GM12865 (cell line): ENCODE results near the gene FMN1.

Source experiments
- DNase-seq: peaks from one replicate; pipeline ENCODE4 v3.0.0; 2010; ENCODE audit warnings: low read depth
- H3K4me3 ChIP-seq: 2 replicates; pipeline ENCODE4 v1.5.1; 2011; ENCODE audit warnings: mild to moderate bottlenecking, low read depth, low read length, control low read depth
- TF ChIP-seq, protein P1 (sequence below): IDR thresholded peaks from 2 replicates; pipeline ENCODE4 v1.5.1; 2011; ENCODE audit warnings: low read length, control low read depth, low read depth, inconsistent platforms; ENCODE audit not compliant: insufficient read depth; ENCODE audit errors: missing control alignments

The FMN1 gene

DNA sequence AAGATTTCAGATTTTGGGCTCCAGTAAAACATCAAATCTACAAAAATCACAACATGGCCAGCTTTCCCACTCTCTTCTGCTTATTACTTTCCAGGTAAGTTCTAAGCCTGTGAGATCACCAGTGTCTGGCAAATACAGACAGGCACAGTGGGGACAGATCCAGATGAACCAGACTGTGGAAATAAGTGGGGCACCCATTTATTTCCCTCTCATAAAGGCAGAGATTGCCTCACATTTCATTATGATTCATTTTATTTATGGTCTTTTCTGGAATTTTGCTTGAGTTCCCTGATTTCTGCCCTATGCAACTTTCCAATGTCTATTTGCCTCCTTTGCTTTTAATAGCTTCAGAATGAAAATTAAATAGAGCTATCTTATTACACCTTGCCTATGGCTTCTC is 409.9 kb downstream of the FMN1 start:
- no peak for DNase-seq
- TF ChIP-seq, protein P1, sequence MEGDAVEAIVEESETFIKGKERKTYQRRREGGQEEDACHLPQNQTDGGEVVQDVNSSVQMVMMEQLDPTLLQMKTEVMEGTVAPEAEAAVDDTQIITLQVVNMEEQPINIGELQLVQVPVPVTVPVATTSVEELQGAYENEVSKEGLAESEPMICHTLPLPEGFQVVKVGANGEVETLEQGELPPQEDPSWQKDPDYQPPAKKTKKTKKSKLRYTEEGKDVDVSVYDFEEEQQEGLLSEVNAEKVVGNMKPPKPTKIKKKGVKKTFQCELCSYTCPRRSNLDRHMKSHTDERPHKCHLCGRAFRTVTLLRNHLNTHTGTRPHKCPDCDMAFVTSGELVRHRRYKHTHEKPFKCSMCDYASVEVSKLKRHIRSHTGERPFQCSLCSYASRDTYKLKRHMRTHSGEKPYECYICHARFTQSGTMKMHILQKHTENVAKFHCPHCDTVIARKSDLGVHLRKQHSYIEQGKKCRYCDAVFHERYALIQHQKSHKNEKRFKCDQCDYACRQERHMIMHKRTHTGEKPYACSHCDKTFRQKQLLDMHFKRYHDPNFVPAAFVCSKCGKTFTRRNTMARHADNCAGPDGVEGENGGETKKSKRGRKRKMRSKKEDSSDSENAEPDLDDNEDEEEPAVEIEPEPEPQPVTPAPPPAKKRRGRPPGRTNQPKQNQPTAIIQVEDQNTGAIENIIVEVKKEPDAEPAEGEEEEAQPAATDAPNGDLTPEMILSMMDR, result no peak
- no peak overlapping the region for H3K4me3 ChIP-seq

GRCh38 chr15:32781781-32782180 is 412.7 kb downstream of the FMN1 start:
- DNase-seq, result no peak
- no peak overlapping the region for H3K4me3 ChIP-seq
- TF ChIP-seq, protein P1, result no peak

- H3K4me3 ChIP-seq, result no peak overlapping the region
- TF ChIP-seq, protein P1, result no peak
- no peak for DNase-seq
These were observed 415.9 kb downstream of the FMN1 start for GRCh38 chr15:32778391-32779176.

DNA sequence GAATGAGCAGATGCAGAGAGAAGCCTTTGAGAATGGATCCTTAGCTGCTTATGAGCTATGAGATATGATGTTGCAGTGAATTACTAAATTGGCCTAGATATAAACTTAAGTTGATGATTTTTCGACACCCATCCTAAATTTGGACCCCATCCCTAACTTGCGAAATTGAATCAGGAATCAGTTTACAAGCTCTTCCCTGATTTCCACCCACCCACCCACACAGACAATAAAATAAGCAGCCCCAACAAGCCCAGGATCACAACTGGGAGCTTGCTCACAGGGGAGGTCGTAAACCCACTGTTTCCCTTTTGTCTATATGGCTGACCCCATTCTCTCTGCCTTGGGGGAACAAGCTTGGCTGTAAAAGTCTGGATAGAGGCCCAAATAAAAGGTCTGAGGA is 419.4 kb downstream of the FMN1 start:
- TF ChIP-seq, protein P1, result no peak
- H3K4me3 ChIP-seq, result no peak overlapping the region

GRCh38 chr15:32774022-32774421 is 420.5 kb downstream of the FMN1 start:
- no peak overlapping the region for H3K4me3 ChIP-seq

More for the DNA sequence above, 419.4 kb downstream of the FMN1 start:
- no peak for DNase-seq

GRCh38 chr15:32767236-32767635 is 427.3 kb downstream of the FMN1 start:
- no peak for DNase-seq
- TF ChIP-seq, protein P1, result no peak
- no peak overlapping the region for H3K4me3 ChIP-seq

More at GRCh38 chr15:32774022-32774421, 420.5 kb downstream of the FMN1 start:
- TF ChIP-seq, protein P1, result no peak
- DNase-seq, result no peak

GRCh38 chr15:32766101-32766500 is 428.4 kb downstream of the FMN1 start:
- no peak for DNase-seq
- TF ChIP-seq, protein P1, result no peak
- H3K4me3 ChIP-seq, result no peak overlapping the region
